Measurements from ENCODE around the gene MAPK1IP1L. TPM values are rescaled to one million over a fixed set of nuclear protein-coding genes. Genes with fewer than 3 reads are reported as not detected.

MAPK1IP1L gene
- total and polyA plus RNA-seq, 2 of the 13 experiments (the other 11 are each of a cell fraction or from before 2014, with no cell fraction given), result 27.8 to 68.4 TPM

- TF ChIP-seq HMGA1 (CRISPR knock-in tag; conservative IDR thresholded peaks at IDR 0.05) (no peak), HMG20A (CRISPR knock-in tag; IDR thresholded peaks at IDR 0.05; ENCODE audit: borderline replicate concordance) (no peak; the same call in 1 of the 2 replicates), ZBTB46 (CRISPR knock-in tag; IDR thresholded peaks at IDR 0.05; ENCODE audit: borderline replicate concordance) (0 out of 2 replicates have a peak, but pooled peaks have one; percentile 73), TEAD2 (CRISPR knock-in tag; IDR thresholded peaks at IDR 0.05) (0 out of 2 replicates have a peak, but pooled peaks have one; percentile 17), ZZZ3 (CRISPR knock-in tag; IDR thresholded peaks at IDR 0.05; ENCODE audit: borderline replicate concordance) (peak; percentile 90; the same call in 1 of the 2 replicates), ZFP62 (CRISPR knock-in tag; IDR thresholded peaks at IDR 0.05) (0 out of 2 replicates have a peak, but pooled peaks have one; percentile 54), ZNF644 (CRISPR knock-in tag; IDR thresholded peaks at IDR 0.05; ENCODE audit: low read depth) (no peak; the same call in 1 of the 2 replicates), ZNF17 (CRISPR knock-in tag; IDR thresholded peaks at IDR 0.05) (no peak), AKAP8 (CRISPR knock-in tag; IDR thresholded peaks at IDR 0.05) (peak; percentile 73), MAZ (IDR thresholded peaks at IDR 0.05; ENCODE audit: borderline replicate concordance, low read depth, low read length) (peak; percentile 99), MAZ (CRISPR knock-in tag; IDR thresholded peaks at IDR 0.05; ENCODE audit: low read depth) (peak; percentile 100), DR1 (CRISPR knock-in tag; IDR thresholded peaks at IDR 0.05) (peak; percentile 81), ZNF136 (CRISPR knock-in tag; IDR thresholded peaks at IDR 0.05; ENCODE audit: low read depth) (no peak), MED13 (CRISPR knock-in tag; IDR thresholded peaks at IDR 0.05) (peak; percentile 38; the same call in 1 of the 2 replicates)
- TF ChIP-seq, protein P1, sequence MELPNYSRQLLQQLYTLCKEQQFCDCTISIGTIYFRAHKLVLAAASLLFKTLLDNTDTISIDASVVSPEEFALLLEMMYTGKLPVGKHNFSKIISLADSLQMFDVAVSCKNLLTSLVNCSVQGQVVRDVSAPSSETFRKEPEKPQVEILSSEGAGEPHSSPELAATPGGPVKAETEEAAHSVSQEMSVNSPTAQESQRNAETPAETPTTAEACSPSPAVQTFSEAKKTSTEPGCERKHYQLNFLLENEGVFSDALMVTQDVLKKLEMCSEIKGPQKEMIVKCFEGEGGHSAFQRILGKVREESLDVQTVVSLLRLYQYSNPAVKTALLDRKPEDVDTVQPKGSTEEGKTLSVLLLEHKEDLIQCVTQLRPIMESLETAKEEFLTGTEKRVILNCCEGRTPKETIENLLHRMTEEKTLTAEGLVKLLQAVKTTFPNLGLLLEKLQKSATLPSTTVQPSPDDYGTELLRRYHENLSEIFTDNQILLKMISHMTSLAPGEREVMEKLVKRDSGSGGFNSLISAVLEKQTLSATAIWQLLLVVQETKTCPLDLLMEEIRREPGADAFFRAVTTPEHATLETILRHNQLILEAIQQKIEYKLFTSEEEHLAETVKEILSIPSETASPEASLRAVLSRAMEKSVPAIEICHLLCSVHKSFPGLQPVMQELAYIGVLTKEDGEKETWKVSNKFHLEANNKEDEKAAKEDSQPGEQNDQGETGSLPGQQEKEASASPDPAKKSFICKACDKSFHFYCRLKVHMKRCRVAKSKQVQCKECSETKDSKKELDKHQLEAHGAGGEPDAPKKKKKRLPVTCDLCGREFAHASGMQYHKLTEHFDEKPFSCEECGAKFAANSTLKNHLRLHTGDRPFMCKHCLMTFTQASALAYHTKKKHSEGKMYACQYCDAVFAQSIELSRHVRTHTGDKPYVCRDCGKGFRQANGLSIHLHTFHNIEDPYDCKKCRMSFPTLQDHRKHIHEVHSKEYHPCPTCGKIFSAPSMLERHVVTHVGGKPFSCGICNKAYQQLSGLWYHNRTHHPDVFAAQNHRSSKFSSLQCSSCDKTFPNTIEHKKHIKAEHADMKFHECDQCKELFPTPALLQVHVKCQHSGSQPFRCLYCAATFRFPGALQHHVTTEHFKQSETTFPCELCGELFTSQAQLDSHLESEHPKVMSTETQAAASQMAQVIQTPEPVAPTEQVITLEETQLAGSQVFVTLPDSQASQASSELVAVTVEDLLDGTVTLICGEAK (IDR thresholded peaks at IDR 0.05), result no peak
- TF ChIP-seq, protein P1 (CRISPR knock-in tag; IDR thresholded peaks at IDR 0.05), result no peak; the same call in 1 of the 2 replicates
- TF ChIP-seq, protein P2, sequence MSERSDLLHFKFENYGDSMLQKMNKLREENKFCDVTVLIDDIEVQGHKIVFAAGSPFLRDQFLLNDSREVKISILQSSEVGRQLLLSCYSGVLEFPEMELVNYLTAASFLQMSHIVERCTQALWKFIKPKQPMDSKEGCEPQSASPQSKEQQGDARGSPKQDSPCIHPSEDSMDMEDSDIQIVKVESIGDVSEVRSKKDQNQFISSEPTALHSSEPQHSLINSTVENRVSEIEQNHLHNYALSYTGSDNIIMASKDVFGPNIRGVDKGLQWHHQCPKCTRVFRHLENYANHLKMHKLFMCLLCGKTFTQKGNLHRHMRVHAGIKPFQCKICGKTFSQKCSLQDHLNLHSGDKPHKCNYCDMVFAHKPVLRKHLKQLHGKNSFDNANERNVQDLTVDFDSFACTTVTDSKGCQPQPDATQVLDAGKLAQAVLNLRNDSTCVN (CRISPR knock-in tag; IDR thresholded peaks at IDR 0.05; ENCODE audit: borderline replicate concordance), result no peak
Observed at GRCh38 chr14:55051423-55052268, at the start of gene MAPK1IP1L (continued).

Measured in HepG2 (cell line).